CD4-positive, alpha-beta T cell treated with Interleukin-21 for 1 hour (primary cell): ENCODE results near the gene SLC24A3.
"Not testable (repeated sequence)": the region's sequence is repeated elsewhere in the genome, so short reads cannot be mapped to it uniquely, and the experiment has no call there.

Source experiments
- DNase-seq: peaks from one replicate; pipeline ENCODE4 v3.0.0-alpha.2; 2020

Gene SLC24A3

DNA sequence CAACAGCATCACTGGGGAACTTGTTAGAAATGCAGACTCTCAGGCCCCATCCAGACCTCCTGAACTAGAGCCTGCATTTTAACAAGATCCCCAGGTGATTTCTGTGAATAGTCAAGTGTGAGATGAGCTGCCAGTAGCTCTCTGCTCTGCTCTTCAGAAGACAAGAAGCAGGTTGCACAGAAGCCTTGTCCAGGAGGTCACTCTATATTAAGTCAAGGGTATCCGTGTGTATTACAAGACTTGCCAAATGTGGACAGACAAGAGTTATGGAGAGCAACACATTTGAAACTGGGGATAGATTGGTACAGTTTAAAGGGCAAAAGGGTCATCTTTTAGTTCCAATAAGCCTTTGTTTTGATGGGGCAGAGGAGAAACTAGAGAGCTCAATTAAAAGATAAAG lies 522.4 kb downstream of the SLC24A3 start:
- no peak for DNase-seq

- no peak for DNase-seq
Measured at GRCh38 chr20:19735446-19735845, 523.0 kb downstream of the SLC24A3 start.

- DNase-seq = no peak
Measured at GRCh38 chr20:19737025-19737424, 524.6 kb downstream of the SLC24A3 start.

- DNase-seq = no peak
Measured at GRCh38 chr20:19738951-19739350, 526.5 kb downstream of the SLC24A3 start.

GRCh38 chr20:19739351-19739750 lies 526.9 kb downstream of the SLC24A3 start:
- no peak for DNase-seq

GRCh38 chr20:19740512-19740911 lies 528.1 kb downstream of the SLC24A3 start:
- no peak for DNase-seq

- DNase-seq = no peak
Measured at GRCh38 chr20:19741924-19742323, 529.5 kb downstream of the SLC24A3 start.

DNA sequence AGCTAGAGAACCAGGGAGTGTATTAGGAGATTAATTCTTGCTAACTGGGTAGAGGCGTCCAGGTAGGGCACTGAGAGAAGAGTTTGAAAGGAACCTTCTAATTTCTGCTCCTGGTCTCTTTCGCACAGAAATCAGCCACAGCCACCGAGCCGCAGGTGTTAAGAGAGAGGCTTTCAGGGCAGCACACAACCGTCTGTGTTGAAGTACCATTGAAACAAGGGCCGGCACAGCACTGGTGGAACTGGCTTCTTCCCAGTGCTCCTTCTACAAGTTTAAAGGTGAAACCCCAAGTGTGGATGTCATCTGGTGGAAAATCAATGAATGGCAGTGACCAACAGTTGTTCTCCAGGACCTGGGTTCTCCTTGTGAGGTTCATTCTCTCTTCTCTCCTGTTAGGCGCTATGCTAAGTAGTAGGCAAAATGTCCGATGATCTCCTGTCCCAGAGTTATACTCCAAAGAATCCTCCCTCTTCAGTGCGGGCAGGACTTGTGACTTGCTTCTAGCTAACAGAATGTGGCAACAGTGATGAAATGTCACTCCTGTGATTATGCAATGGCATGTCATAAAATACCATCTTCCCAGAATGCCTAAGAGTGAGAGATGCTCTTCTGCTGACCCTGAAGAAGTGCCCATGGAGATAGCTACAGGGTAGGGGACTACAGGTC lies 530.7 kb downstream of the SLC24A3 start:
- no peak for DNase-seq

- DNase-seq = no peak
Measured at GRCh38 chr20:19743640-19743995, 531.2 kb downstream of the SLC24A3 start.

DNA sequence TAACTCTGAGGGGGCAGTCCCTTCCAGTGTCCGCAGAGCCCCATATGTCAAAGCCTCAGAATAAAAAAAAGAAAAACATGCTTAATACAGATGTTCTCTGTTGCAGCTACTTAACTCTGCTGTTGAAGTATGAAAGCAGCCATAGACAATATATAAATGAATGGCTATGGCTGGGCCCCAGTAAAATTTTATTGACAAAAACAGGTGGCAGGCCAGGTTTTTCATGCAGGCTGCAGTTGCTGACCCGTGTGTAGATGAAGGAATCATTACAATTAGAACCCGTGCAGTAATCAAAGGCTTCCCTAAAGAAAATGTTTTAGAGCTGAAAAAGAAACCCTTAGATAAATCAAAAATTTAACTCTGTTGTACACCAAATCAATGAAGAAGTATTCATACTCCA lies 532.7 kb downstream of the SLC24A3 start:
- DNase-seq = no peak

DNA sequence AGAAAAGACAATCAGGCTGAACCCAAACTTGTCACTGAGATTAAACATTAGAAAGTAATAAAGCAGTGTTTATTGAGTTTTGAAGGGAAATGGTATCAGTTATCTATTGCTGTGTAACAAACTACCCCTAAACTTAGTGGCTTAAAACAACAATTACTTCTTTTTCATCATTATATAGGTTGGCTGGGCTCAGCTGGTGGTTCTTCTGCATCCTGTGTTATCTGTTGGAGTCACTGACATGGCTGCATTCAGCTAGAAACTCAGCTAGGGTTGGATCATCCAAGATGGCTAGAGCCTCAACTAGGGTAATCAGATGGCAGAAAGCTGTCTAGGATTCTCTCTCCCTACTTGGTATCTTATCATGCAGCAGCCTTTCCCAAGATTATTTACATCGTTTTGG lies 533.1 kb downstream of the SLC24A3 start:
- DNase-seq = no peak

DNA sequence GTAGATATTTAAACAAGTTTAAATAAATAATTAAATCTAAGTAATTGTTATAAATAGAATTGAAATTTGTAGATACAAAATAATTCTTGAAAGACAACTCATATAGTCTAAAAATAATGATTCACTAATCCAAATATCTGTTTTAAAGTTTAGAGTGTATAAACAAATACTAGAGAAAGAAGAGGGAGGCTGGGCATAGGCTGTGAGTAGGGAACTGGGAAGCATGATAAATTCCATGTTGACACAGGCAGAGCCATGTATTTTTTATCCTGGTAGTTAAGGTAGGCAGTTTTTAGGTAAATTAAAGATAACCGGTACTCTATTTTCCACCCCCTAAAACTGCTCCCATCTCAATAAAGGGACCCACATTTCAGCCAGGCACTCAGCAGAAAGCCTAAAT lies 534.0 kb downstream of the SLC24A3 start:
- DNase-seq = no peak

GRCh38 chr20:19747903-19748302 lies 535.5 kb downstream of the SLC24A3 start:
- no peak for DNase-seq

GRCh38 chr20:19748681-19749080 lies 536.2 kb downstream of the SLC24A3 start:
- no peak for DNase-seq

DNA sequence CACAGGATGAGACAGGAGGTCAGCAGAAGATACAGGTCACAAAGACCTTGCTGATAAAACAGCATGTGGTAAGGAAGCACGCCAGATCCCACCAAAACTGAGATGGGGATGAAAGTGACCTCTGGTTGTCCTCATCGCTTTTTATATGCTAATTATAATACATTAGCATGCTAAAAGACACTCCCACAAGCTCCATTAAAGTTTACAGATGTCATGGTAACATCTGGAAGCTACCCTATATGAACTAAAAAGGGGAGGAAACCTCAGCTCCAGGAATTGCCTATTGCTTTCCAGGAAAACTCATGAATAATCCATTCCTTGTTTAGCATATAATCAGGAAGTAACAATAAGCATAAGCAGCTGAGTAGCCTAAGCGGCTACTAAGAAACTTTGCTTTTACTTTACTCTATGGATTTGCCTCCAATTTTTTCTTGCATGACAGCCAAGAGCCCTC lies 537.2 kb downstream of the SLC24A3 start:
- DNase-seq = no peak

DNA sequence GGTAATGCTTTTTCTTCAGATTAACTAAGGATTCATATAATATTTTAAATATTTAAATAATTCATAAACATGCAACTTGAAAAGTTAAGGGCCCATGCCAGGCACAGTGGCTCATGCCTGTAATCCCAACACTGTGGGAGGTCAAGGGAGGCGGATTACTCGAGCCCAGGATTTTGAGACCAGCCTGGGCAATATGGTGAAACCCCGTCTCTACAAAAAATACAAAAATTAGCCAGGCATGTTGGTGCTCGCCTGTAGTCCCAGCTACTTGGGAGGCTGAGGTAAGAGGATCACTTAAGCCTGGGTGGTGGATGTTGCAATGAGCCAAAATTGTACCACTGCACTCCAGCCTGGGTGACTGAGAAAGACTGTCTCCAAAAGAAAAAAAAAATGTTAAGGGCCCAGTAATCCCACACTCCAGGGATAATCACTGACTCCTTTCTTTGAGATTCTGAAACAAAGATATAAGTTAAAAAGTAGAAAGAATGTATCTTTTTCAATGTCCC lies 537.7 kb downstream of the SLC24A3 start:
- DNase-seq = no peak

DNA sequence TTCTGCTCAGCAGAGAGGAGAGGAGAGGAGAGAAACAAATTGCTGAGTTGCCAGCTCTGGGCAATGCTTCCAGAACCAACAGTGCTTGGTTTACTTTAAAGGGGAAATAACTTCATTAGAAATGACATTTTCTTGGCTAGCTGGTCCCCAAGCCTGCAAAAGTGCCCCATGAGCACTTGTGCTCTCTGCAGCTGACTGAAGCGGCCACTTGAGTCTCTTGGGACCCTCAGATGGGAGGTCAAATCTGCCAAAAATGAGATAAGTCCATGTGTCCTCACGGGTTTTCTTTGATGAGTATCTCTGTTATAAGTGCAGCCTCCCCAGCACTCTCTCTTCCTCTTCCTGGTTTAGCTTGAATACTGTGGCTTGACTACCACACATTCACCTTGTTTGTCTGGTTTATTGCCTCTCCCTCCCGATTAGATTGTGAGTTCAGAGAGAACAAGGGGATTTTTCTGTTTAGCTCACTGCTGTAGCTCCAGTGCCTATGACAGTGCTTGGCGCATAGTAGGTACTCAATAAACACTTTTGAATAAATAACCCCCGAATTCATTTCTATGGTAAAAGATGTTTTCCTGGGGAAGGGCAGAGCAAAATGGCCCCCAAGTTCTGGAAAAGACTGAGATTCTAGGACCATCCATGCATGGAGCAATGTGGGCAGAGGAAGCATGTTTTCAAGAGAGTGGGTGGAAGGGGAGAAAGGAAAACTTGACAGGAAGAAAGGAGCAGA lies 538.6 kb downstream of the SLC24A3 start:
- DNase-seq = no peak

- DNase-seq = not testable (repeated sequence)
Measured at GRCh38 chr20:19754201-19754600, 541.8 kb downstream of the SLC24A3 start.

GRCh38 chr20:19756761-19757486 lies 544.5 kb downstream of the SLC24A3 start:
- no peak for DNase-seq

DNA sequence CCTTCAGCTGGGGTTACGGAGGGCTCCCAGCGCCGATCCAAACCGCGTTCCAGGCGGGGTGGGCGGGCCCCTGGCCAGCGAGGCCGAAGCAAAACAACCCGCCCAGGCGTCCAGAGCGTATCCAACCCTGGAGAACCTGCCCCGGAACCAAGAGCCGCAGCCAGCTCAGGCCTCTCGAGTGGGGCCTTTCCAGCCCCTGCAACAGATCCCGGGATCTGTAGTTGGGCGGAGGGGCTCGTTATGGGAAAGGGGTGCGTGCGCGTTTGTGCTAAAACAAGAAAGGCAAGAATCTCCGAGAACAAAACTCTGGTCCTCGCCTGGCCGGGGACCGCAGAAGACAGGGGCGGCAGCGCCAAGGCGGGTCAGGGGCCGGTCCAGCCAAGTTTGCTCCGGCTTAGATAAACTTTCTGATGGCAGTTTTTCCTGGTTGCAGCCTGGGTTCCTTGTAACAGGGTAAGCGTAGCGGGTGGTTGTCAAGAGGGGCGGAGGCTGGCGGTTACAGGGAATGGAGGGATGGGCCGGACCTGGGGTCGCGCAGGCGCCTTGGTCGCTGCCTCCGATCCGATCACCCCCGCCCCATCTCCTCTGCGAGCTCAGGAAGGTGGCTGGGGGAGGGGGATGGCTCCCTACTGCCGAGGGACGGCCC lies 545.2 kb downstream of the SLC24A3 start:
- DNase-seq = peak; percentile 3

DNA sequence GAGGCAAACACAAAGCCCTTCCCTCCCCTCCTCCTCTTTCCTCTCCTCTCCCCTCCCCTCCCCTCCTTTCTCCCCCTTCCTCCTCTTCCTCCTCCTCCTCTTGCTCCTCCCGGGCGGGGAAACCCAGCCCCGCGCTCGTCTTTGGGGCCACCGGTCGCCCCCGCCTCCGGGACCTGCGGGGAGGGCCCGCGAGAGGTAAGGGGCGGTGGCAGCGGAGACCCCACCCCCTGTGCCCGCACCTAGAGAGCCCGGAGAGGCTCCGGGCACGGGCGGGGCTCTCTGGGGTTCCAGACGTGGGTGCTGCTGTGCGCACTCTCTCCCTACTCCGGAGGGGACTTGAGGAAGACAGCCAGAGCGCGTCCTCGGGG lies 545.7 kb downstream of the SLC24A3 start, which contains the start of gene RIN2:
RIN2 (plus strand) TSS at position 126 of the 368 bp plus-strand sequence. CDS start 131,344 bp downstream, outside the sequence.
- DNase-seq = no peak

DNA sequence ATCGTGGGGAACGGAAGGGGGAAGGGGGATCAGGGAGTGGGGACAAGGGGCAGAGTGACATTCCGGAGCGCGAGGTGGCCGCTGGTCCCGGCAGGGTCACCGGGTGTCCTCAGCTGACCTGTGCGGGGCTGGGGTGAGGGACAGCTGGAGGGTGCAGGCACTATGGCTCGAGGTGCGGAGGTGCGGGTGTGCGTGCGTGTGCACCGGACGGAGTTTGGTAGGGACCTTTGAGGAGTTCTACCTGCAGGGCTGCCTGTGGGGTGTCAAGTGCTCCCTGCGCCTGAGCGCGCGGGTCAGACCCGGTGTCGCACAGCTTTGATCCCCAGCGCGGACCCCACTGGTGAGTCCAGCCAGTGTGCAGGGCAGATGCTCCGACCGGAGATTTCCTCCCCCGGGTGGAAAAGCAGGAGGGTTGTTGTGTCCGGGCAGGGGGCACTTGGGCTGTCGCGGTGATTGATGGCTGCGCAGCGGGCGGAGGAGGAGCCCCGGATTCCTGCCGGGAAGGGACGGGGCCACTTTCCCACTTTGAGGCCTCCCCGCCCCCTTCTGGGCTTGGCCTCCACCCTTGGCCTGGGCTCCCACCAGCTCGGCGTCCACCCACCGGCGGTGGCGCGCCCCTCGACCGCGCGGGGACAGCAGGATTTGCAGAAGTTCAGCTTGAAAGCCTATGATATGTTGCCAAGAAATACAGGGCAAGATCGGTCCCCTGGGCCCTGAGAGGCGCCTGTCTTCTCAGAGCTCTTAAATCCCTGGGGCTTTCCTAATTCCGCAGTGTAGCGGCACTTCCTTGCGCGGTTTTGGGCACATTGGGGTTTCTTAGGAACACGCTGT lies 546.3 kb downstream of the SLC24A3 start:
- DNase-seq = peak; percentile 4
